BJ (cell line): ENCODE measurements around the gene RBKS. TPM values are rescaled to one million over a fixed set of nuclear protein-coding genes. Genes with fewer than 3 reads are reported as not detected.

Source experiments
- CTCF ChIA-PET: fragments of 350-600 bp; formaldehyde crosslinking; extraction: SDS; loops from one replicate; lab custom pipeline; 2021; ENCODE audit warnings: antibody characterized with exemption, inconsistent platforms; lab: Yijun Ruan, JAX
- POLR2A ChIA-PET: fragments of 300-600 bp; sonication (Branson Sonifier 250); formaldehyde crosslinking; extraction: SDS; loops from one replicate; lab custom pipeline; 2021; ENCODE audit warnings: antibody characterized with exemption; lab: Charles Lee
- DNase-seq: peaks from one replicate; pipeline ENCODE4 v3.0.0-alpha.2; 2011; ENCODE audit warnings: low read depth
- H3K27me3 ChIP-seq: 2 replicates; pipeline ENCODE4 v1.6.0; 2011; ENCODE audit warnings: low read length; ENCODE audit not compliant: control insufficient read depth, insufficient read depth
- H3K36me3 ChIP-seq: 2 replicates; pipeline ENCODE4 v1.5.1; 2011; ENCODE audit warnings: low read length; ENCODE audit not compliant: control insufficient read depth, insufficient read depth
- H3K4me3 ChIP-seq: 2 replicates; pipeline ENCODE4 v1.5.1; 2011; ENCODE audit warnings: low read depth, mild to moderate bottlenecking, control low read depth, low read length
- CTCF ChIP-seq: IDR thresholded peaks from 2 replicates; pipeline ENCODE4 v1.5.1; 2011; ENCODE audit warnings: low read depth, mild to moderate bottlenecking, control low read depth, inconsistent platforms, low read length, moderate library complexity; ENCODE audit not compliant: insufficient read depth
- polyA plus RNA-seq: library from polyadenylated mRNA; depleted of rRNA; stranded (reverse); fragments of >200 nt; gene quantifications from 2 replicates; pipeline ENCODE4 v1.2.3, GENCODE V29; 2011

The RBKS gene
- polyA plus RNA-seq, 1 experiment, result 1.8 TPM

DNA sequence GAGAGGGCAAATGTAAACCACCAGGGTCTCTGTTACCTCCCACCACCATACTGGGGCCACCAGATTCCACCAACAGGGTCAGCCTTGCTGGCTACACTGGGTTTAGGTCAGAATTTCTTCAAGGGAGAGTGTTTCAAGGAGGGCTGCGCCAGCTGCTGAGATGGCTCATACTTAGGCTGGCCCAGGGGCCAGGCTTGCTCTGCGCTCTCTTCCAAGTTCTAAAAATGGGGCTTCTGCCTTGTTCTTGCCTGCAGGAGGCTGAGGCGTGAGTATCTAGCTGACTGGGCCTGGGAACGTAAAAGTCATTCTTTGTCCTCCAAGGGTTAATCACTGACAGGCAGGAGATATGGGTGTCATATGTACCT is 90.6 kb downstream of the RBKS start:
- no peak for DNase-seq
- H3K36me3 ChIP-seq, result no peaks in the 10 kb centered on the region
- ChIA-PET CTCF (interaction anchor here (1.0 to 1.9 kb wide), 4 partner anchors 10 to 93 kb away, joined by 3 to 7 read pairs (median 3); no protein-coding TSS in a partner anchor), POLR2A (no interaction called here)
- peak; percentile 23; the same call in 1 of the 2 replicates for TF ChIP-seq CTCF
- H3K4me3 ChIP-seq, result no peak overlapping the region
- no peaks in the 10 kb centered on the region for H3K27me3 ChIP-seq

DNA sequence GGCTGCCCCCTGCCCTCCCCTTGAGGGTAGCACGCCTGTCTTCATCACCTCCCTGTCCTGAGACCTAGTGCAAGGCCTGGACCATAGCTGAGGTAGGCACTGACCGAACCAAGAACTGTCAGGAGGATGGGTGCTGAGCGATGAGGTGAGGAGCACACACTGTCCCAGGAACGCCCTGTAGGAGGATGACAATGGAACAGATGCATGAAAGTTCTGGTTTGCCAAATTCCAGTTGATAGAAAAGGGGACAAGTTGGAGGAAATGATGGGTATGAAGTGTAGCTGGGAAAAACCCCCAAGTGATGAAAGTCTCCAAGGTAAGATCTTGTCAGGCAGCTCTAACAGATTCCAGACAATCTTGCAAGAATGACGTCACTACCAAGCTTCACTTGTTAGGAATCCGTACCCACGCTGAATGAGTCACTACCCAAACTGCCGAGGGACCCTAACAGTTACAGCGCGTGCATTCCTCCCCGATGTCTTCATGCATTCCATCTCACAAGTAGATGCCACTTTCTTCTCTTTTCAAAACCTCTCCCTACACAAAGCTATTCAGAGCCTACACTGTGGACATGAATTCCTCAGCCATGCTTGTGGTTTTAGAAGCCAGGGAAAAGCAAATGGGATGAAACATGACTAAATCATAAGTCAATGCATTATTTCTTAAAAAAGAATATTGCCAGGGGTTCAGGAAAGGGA is 91.1 kb downstream of the RBKS start:
- Histone ChIP-seq H3K36me3 (no peaks in the 10 kb centered on the region), H3K27me3 (no peaks in the 10 kb centered on the region), H3K4me3 (no peak overlapping the region)
- TF ChIP-seq CTCF, result no peak
- DNase-seq, result peak; percentile 100
- POLR2A ChIA-PET, result no interaction called here
- CTCF ChIA-PET, result interaction anchor here (1.0 to 1.9 kb wide), 5 partner anchors 11 to 95 kb away, joined by 3 to 7 read pairs (median 3); no protein-coding TSS in a partner anchor

- TF ChIP-seq CTCF, result no peak
- ChIA-PET CTCF (interaction anchor here (1.0 to 1.9 kb wide), 7 partner anchors 12 to 654 kb away, joined by 3 to 7 read pairs (median 4); no protein-coding TSS in a partner anchor), POLR2A (no interaction called here)
- Histone ChIP-seq H3K27me3 (no peaks in the 10 kb centered on the region), H3K4me3 (no peak overlapping the region), H3K36me3 (no peaks in the 10 kb centered on the region)
- no peak for DNase-seq
These were observed 91.7 kb downstream of the RBKS start for GRCh38 chr2:27798486-27798885.

DNA sequence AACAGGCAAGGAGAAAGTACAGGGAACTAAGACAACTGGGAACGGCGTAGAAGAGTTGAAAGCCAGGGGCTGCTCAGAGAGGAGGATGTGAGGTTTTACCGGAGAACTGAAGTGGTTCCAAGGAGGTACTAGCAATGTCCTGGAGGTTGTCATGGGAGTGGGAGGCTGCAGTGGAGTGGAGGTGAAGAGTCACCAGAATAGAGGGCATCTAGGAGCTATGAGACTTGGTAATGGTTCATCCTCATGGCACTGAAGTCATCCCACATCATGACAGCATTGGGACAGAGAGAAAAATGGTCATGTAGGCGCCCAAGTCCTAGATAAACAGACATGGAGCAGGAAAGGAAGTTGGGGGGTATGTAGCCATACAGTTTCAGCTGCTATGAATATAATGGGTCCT is 92.3 kb downstream of the RBKS start:
- no peak for TF ChIP-seq CTCF
- no peak for DNase-seq
- no peaks in the 10 kb centered on the region for H3K27me3 ChIP-seq
- no peak overlapping the region for H3K4me3 ChIP-seq
- ChIA-PET POLR2A (no interaction called here), CTCF (interaction anchor here (1.1 to 1.5 kb wide), 3 partner anchors 13 to 654 kb away, joined by 3 to 4 read pairs (median 4); no protein-coding TSS in a partner anchor)
- no peaks in the 10 kb centered on the region for H3K36me3 ChIP-seq

- TF ChIP-seq CTCF, result no peak
- Histone ChIP-seq H3K36me3 (no peaks in the 10 kb centered on the region), H3K4me3 (no peak overlapping the region), H3K27me3 (no peaks in the 10 kb centered on the region)
- ChIA-PET POLR2A (no interaction called here), CTCF (interaction anchor here (0.8 to 1.5 kb wide), 3 partner anchors 10 to 22 kb away, joined by 4 read pairs; no protein-coding TSS in a partner anchor)
- DNase-seq, result no peak
These were observed 93.1 kb downstream of the RBKS start for GRCh38 chr2:27796791-27797765.
